ENCODE data around the gene SYT6.

- TF ChIP-seq CTCF (IDR thresholded peaks at IDR 0.05) (no peak), POLR2A (IDR thresholded peaks at IDR 0.05) (no peak)
These were observed 45.4 kb upstream of the SYT6 start for GRCh38 chr1:114199017-114199594.

Data from testis (tissue), 2 donors.